ENCODE results near the gene FAM131A. TPM values are rescaled to one million over a fixed set of nuclear protein-coding genes. Genes with fewer than 3 reads are reported as not detected.
A peak's percentile ranks its signal among the peaks of the same experiment; 100 is the strongest.

FAM131A gene
- total RNA-seq, 1 donor from 2014 or later, result 17.0 TPM

DNA sequence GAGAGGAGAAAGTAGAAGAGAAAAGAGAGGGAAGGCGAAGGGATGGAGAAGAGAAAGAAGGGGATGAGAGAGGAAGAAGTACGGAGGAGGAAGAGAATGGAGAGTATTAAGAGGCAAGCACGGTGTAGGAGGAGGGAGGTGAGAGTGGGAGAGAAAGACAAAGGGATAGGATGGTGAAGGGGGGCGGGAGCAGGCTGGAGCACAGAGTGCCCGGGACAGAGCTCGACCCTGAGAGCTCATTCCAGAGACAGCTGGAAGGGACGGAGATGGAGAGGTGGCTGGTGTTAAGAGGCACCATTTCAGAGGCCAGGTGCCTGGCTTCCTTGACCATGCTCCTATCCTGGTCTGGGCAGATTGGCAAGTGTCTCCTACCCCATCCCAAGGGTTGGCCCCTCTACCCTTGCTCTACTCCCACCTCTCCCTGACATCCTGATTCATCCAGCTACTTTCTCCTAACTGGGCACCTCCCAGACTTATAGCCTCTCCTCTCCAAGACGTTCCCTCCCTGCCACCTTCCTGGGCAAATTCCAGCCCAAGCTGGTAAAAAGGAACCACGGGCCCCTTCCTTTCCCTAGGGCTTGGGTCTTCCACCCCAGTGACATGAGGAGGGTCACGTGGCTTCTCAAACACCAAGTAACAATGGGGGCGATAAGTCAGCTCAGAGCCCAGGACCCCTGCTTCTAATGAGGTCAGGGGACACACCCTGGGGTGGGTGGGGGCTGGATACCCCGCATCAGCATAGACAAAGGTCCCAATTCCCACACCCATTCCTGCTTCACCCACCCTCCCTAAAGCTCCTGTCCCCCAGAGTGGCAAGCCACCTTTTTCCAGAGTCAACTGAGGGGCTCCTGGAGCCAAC is 22.9 kb downstream of the FAM131A start:
- H3K9me3 ChIP-seq, result no peaks in the 10 kb centered on the region
- peaks cover 23% of the 10 kb centered on the region for H3K4me1 ChIP-seq
- TF ChIP-seq, protein P1, sequence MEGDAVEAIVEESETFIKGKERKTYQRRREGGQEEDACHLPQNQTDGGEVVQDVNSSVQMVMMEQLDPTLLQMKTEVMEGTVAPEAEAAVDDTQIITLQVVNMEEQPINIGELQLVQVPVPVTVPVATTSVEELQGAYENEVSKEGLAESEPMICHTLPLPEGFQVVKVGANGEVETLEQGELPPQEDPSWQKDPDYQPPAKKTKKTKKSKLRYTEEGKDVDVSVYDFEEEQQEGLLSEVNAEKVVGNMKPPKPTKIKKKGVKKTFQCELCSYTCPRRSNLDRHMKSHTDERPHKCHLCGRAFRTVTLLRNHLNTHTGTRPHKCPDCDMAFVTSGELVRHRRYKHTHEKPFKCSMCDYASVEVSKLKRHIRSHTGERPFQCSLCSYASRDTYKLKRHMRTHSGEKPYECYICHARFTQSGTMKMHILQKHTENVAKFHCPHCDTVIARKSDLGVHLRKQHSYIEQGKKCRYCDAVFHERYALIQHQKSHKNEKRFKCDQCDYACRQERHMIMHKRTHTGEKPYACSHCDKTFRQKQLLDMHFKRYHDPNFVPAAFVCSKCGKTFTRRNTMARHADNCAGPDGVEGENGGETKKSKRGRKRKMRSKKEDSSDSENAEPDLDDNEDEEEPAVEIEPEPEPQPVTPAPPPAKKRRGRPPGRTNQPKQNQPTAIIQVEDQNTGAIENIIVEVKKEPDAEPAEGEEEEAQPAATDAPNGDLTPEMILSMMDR (IDR thresholded peaks at IDR 0.05), result no peak
- ATAC-seq (no peak), DNase-seq (no peak)
- H3K4me3 ChIP-seq, result peak overlapping the region; percentile 98
- H3K27ac ChIP-seq, result no peak overlapping the region
- peaks cover 18% of the 10 kb centered on the region for H3K36me3 ChIP-seq
- intact Hi-C loops (cut with DNase I), result no loop called here
- no peaks in the 10 kb centered on the region for H3K27me3 ChIP-seq (ENCODE audit: low read depth)

DNA sequence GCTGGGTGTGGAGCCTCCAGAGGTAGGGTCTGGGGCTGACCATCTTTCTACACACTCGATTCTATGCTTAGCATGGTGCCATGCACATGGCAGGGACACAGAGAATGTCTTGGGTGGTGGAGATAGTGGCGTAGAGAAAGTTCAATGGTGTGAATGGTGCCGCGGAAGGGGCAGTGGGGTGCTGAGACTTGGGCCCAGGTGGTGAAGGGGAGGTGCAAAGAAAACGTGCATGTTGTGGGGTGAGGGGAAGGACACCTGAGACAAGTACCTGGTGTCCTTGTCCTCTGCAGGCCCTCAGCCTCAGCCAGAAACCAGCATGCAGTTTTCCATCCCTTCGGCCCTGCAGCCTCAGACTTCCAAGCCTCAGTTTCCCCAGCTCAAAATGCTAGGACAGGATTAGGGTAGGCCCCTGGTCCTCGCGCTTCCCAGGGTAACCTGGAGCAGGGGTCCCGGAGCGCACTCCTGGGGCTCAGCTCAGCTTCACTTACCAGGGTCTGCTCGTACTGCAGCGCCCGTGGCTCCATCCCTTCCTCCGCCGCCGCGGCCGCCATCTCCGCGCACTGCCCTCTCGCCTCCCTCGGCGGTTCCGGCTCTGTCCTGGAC is 23.6 kb downstream of the FAM131A start:
- DNase-seq (no peak), ATAC-seq (no peak)
- H3K27me3 ChIP-seq (ENCODE audit: low read depth), result no peaks in the 10 kb centered on the region
- peak overlapping the region; percentile 98 for H3K4me3 ChIP-seq
- peaks cover 23% of the 10 kb centered on the region for H3K36me3 ChIP-seq
- H3K4me1 ChIP-seq, result peaks cover 23% of the 10 kb centered on the region
- TF ChIP-seq, protein P1 (IDR thresholded peaks at IDR 0.05), result no peak
- peak overlapping the region; percentile 97 for H3K27ac ChIP-seq
- H3K9me3 ChIP-seq, result no peaks in the 10 kb centered on the region
- intact Hi-C loops (cut with DNase I), result no loop called here

DNA sequence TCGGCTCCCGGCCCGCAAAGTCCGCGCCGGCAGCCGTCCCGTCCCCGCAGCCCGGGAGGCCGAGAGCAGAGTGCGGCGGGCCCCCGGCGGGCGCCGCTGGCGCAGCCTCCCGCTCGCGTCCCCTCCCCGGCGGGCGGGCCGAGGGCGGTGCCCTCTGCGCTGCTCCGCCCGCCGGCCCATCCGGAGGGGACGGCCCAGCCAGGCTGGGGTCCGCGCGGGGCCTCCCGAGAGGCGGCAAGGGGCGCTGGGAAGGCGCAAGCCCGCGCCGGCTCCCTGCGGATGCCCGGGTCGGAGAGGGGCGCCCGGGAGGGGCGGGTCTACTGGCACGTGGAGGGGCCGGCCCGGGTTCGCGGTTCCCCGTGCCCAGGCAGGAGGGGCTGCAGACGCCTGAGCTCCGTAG is 24.1 kb downstream of the FAM131A start, which contains the start of the genes CLCN2 and POLR2H:
Gene CLCN2 (minus strand): TSS at position 74 of the 400 bp plus-strand sequence. CDS start 126 bp downstream, outside the sequence.
Gene POLR2H (plus strand): TSS at position 179 of the 400 bp plus-strand sequence. CDS start 1,783 bp downstream, outside the sequence.
- DNase-seq, result peak; percentile 61
- no peaks in the 10 kb centered on the region for H3K9me3 ChIP-seq

DNA sequence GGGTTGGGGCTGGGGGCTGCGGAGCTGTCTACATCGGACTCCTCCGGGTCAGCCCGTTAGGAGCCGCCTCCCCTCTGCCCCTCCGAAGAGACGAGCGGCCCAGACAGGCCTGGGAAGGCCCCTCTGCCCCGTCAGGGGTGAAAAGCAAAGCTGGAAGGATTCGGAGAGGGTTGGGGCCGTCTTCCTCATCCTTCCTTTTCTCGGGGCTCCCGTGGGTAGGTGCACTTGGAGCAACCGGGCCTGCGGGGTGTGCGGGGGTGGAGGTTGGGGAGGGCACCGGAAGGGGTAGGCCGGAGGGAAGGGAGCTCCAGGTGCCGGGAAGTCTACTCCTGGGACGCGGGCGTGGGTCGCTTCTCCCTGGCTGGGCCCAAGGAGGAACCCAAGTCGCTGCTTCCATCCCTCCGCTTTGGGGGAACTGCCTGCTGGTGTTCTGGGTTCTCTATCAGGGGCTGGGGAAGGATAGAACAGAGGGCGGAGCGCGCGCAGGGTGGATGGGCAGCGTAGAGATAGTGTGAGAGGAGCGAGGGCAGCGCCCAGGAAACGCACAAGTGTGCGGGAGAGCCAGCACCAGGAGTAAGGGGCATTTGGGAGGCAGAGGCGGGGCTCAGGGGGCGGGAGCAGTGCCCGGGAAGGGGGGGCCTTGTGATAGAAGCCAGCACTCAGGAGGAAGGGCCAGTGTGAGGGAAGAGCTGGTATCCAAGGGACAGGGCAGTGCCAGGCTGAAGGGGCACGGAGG is 24.7 kb downstream of the FAM131A start:
- peak overlapping the region; percentile 97 for H3K27ac ChIP-seq
- peaks cover 23% of the 10 kb centered on the region for H3K4me1 ChIP-seq
- DNase-seq, result peak; percentile 81
- H3K9me3 ChIP-seq, result no peaks in the 10 kb centered on the region
- peaks cover 27% of the 10 kb centered on the region for H3K36me3 ChIP-seq
- H3K27me3 ChIP-seq (ENCODE audit: low read depth), result no peaks in the 10 kb centered on the region
- peak overlapping the region; percentile 98 for H3K4me3 ChIP-seq
- ATAC-seq, result peak; percentile 52 to 64
- TF ChIP-seq, protein P1 (IDR thresholded peaks at IDR 0.05), result no peak
- intact Hi-C loops (cut with DNase I), result no loop called here

More for the DNA sequence above, 24.1 kb downstream of the FAM131A start, which contains the start of the genes CLCN2 and POLR2H:
- Histone ChIP-seq H3K27me3 (ENCODE audit: low read depth) (no peaks in the 10 kb centered on the region), H3K27ac (peak within 1 kb of the TSS; percentile 97), H3K36me3 (peaks cover 28% of the 10 kb centered on the region), H3K4me1 (peaks cover 23% of the 10 kb centered on the region), H3K4me3 (peak within 1 kb of the TSS; percentile 98)
- TF ChIP-seq, protein P1 (IDR thresholded peaks at IDR 0.05), result no peak
- ATAC-seq, result peak; percentile 74 to 75
- intact Hi-C loops (cut with DNase I), result no loop called here
